ES-I3 (cell line): ENCODE results near the gene SLC1A1.

Source experiments
- H3K36me3 ChIP-seq: 2 replicates; pipeline ENCODE4 v1.6.1; 2013; ENCODE audit warnings: mild to moderate bottlenecking, low read length, control low read depth, moderate library complexity; ENCODE audit not compliant: insufficient read depth
- H3K4me1 ChIP-seq: 2 replicates; pipeline ENCODE4 v1.6.1; 2013; ENCODE audit warnings: mild to moderate bottlenecking, control low read depth, low read length; ENCODE audit not compliant: insufficient read depth
- H3K9ac ChIP-seq: 2 replicates; pipeline ENCODE4 v1.6.1; 2013; ENCODE audit warnings: low read depth, mild to moderate bottlenecking, low read length, moderate library complexity
- H3K9me3 ChIP-seq: 2 replicates; pipeline ENCODE4 v1.6.1; 2013; ENCODE audit warnings: mild to moderate bottlenecking, low read length, moderate library complexity; ENCODE audit not compliant: control insufficient read depth, insufficient read depth

The SLC1A1 gene

DNA sequence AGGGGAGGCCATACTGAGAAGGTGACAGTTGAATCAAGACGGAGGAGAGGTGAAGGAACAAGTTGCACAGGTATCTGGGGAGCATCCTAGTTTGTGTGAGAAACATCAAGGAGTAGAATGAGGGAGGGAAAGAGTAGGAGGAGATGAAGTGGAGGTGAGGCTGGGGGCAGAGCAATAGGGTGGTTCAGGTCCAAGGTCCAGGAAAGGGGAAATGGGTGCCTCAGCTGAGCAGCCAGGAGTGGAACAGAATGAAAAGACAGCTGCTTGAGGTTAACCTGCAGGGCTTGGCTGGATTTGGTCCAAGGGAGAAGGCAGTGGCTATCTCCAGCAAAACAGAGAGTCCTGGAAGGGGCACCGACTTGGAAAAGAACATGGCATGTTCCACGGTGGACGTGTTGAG is 5.3 kb downstream of the SLC1A1 start:
- no peaks in the 10 kb centered on the region for H3K36me3 ChIP-seq
- H3K4me1 ChIP-seq = peaks cover 9% of the 10 kb centered on the region
- no peaks in the 10 kb centered on the region for H3K9me3 ChIP-seq
- no peak overlapping the region for H3K9ac ChIP-seq

DNA sequence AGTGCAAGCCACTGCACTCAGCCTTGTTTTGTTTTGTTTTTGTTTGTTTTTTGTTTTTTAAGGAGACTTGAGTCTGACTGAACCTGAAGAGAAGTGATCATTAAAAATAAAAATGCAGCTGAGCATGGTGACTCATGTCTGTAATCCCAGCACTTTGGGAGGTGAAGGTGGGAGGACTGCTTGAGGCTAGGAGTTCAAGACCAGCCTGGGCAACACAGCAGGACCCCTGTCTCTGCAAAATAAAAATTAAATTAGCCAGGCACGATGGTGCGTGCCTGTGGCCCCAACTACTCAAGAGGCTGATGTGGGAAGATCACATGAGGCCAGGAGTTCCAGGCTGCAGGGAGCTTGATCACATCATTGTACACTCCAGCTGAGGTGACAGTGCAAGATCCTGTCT is 6.2 kb downstream of the SLC1A1 start:
- Histone ChIP-seq H3K9ac (no peak overlapping the region), H3K4me1 (peaks cover 9% of the 10 kb centered on the region), H3K36me3 (no peaks in the 10 kb centered on the region), H3K9me3 (no peaks in the 10 kb centered on the region)

DNA sequence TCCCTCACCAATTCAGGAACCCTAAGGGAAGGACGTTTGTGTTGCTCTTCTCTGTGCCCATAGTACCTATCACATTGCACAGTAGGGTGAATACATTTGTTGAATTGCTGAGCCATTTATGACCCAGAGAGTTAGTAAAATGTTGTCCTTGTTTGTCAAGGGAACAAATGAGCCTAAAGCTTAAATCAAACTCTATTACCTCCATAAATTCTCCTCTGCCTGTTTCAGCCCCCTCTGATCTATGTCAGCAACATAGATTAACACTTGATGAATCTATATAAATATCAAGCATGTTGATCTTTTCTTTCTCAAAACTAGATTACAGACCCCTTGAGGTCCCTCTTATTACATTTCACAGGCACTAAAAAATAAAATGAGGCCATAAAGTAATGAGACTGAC is 7.1 kb downstream of the SLC1A1 start:
- Histone ChIP-seq H3K9ac (no peak overlapping the region), H3K9me3 (no peaks in the 10 kb centered on the region), H3K36me3 (no peaks in the 10 kb centered on the region), H3K4me1 (peaks cover 4% of the 10 kb centered on the region; the same call in 1 of the 2 replicates)

DNA sequence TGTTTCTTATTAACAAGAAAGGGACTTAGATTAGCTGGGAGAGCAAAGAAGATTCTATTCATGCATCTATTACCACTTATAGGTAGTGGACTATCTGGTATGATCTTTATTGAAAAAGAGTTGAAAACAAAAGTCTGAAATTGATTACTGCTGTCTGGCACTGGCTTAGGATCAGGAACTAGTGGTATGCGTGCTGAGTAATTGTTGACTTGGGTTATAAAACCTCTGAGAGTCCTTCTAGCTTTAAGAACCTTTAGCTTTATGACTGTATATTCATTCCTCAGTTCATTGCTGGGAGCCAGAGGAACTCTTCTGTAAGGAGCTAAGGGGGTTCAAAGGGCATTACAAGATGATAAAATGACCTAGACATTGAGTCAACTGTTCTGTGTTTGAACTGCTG is 7.6 kb downstream of the SLC1A1 start:
- H3K4me1 ChIP-seq = peaks cover 4% of the 10 kb centered on the region; the same call in 1 of the 2 replicates
- H3K9me3 ChIP-seq = no peaks in the 10 kb centered on the region
- H3K9ac ChIP-seq = no peak overlapping the region
- H3K36me3 ChIP-seq = no peaks in the 10 kb centered on the region

DNA sequence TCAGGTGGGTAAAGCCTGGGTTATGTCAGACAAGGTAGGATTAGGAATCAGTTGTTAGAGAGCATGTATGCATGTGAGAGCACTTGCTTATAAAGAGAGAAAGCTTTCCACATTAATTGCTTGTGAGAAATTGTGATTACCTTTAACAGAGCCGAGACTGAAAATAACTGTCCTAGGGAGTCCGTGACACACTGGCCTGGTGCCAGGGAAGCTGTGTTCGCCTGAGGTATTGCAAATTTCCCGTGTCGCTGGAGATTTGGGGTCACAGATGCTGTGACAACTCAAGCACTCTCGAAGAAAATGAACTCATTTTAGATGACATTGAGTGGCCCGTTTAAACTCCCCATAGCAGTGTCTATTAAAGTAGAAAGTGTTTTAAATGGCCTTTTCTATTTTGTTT is 9.6 kb downstream of the SLC1A1 start:
- H3K36me3 ChIP-seq = no peaks in the 10 kb centered on the region
- H3K4me1 ChIP-seq = peaks cover 2% of the 10 kb centered on the region; the same call in 1 of the 2 replicates
- no peaks in the 10 kb centered on the region for H3K9me3 ChIP-seq
- H3K9ac ChIP-seq = no peak overlapping the region

DNA sequence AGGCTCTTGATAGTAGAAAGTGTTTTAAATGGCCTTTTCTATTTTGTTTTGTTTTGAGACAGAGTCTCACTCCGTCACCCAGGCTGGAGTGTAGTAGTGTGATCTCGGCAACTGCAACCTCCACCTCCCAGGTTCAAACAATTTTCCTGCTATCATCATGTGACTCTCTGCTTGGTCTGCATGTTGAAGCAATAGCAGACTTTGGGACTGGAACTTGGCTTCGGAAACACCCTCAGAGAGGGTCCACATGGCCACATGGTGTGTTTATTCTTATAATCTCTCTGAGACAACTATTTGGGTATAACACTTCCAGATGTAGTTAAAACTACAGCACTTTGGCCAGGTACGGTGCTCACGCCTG is 10.9 kb downstream of the SLC1A1 start:
- Histone ChIP-seq H3K4me1 (no peaks in the 10 kb centered on the region), H3K9me3 (no peaks in the 10 kb centered on the region), H3K36me3 (no peaks in the 10 kb centered on the region), H3K9ac (no peak overlapping the region)

DNA sequence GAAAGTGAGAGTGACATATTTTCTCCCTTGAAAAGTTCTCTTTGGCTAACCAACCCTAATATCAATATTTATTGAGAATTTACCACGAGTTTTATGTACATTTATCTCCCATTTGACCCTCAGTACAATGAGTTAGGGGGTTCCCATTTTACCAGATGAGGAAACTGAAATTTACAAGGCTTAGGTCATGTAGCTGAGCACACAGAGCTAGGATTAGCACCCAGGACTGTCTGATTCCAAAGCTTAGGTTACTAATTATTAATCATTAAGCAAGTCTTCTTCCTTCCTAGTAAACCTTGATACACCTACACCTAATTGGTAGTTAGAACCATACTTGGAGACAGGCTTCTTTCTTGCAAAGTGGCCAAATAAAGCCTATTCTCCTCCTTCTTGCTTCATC is 12.2 kb downstream of the SLC1A1 start:
- H3K9ac ChIP-seq = no peak overlapping the region
- no peaks in the 10 kb centered on the region for H3K36me3 ChIP-seq
- H3K9me3 ChIP-seq = no peaks in the 10 kb centered on the region
- H3K4me1 ChIP-seq = no peaks in the 10 kb centered on the region

DNA sequence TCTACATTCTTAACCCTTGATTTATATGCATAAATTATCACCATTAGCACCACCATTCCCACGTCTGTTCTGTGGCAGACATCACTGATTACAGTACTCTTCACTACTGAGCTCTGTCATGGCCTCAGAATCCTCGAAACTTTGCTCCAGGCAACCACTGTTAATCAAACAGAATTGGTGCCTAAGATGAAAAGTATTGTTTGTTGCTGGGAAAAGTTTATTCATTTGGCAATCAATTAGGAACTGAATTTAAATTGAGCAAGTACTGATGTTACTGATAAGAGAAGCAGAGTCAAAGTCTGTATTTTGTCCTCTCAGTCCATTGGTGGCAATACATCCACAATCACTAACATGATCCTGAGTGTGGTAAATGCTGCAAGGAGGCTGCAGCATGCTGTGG is 12.8 kb downstream of the SLC1A1 start:
- no peaks in the 10 kb centered on the region for H3K9me3 ChIP-seq
- H3K4me1 ChIP-seq = no peaks in the 10 kb centered on the region
- no peaks in the 10 kb centered on the region for H3K36me3 ChIP-seq
- H3K9ac ChIP-seq = no peak overlapping the region

DNA sequence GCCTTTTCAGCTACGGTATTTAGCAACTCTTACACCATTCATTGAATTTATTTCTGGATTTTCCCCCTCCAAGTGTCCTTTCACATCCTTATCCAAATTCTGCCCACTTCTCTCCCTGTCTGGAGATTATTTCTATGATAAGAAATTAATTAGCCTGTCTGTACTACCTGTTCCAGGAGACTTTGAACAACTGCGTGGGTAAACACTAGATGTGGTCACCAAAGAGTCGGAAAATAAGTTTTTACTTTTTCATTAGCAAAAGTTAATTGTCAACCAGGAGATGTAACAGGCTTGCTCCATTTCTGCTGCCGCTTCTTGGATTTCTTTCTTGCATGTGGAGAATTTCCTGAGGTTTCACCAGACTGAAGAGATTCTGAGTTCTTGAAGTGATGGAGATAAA is 14.0 kb downstream of the SLC1A1 start:
- H3K4me1 ChIP-seq = no peaks in the 10 kb centered on the region
- no peaks in the 10 kb centered on the region for H3K36me3 ChIP-seq
- no peaks in the 10 kb centered on the region for H3K9me3 ChIP-seq
- no peak overlapping the region for H3K9ac ChIP-seq

DNA sequence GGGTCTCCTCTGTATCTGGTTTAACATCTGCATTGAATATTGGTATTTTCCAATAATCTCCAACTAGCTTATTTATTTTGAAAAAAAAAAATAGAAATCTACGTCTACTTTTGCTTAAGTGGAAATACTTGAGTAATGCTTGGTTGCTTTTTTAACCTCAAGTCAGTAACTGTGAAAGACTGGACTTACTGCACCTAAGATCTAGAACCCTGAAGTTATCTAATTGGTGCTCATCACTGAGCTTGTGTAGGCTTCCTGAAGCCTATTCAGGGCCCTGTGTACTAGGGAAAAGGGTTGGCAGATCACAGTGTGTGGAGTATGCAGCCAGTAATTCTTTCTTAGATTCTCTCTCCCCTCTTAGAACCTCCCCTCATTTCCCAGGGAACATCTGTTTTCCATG is 16.2 kb downstream of the SLC1A1 start:
- no peaks in the 10 kb centered on the region for H3K9me3 ChIP-seq

DNA sequence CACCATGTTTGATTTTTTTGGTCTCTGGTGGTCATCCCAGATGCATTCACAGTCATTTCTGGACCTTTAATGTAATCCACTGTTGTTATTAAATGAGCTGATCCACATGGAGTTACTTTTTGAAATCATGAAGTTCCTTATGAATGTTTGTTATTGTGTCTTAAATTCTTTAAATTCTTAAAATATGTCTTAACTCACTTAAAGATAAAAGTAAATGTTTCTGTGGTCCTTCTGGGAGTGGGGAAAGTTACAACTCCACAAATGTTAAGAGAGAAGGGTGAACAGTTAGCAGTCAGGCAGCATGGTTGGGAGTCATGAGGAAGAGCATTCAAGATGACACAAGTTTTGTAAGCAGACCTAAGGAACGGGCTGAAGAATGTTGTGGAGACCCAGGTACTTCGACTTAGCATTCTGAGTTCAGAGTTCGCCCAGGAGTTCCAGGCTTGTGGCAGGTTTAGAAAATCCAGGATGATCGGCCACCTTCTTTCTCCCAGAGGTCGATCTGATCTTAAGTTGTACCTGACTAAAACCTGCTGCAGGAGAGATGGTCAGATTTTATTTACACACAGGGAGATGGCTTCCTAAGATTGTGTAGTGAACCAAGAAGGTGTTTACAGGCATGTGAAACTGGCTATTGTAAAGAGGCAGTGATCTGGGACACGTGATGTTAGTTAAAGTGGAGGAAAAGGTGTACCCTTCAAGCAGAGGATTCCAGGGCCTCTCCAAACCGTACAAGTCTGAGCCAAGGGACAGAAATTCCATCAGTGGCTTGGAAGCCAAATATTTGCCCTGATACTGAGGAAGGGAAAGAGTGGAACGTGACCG is 17.2 kb downstream of the SLC1A1 start:
- H3K9me3 ChIP-seq = no peaks in the 10 kb centered on the region
- H3K9ac ChIP-seq = no peak overlapping the region
- no peaks in the 10 kb centered on the region for H3K4me1 ChIP-seq
- H3K36me3 ChIP-seq = no peaks in the 10 kb centered on the region

More for the DNA sequence above, 16.2 kb downstream of the SLC1A1 start:
- Histone ChIP-seq H3K4me1 (no peaks in the 10 kb centered on the region), H3K9ac (no peak overlapping the region), H3K36me3 (no peaks in the 10 kb centered on the region)

DNA sequence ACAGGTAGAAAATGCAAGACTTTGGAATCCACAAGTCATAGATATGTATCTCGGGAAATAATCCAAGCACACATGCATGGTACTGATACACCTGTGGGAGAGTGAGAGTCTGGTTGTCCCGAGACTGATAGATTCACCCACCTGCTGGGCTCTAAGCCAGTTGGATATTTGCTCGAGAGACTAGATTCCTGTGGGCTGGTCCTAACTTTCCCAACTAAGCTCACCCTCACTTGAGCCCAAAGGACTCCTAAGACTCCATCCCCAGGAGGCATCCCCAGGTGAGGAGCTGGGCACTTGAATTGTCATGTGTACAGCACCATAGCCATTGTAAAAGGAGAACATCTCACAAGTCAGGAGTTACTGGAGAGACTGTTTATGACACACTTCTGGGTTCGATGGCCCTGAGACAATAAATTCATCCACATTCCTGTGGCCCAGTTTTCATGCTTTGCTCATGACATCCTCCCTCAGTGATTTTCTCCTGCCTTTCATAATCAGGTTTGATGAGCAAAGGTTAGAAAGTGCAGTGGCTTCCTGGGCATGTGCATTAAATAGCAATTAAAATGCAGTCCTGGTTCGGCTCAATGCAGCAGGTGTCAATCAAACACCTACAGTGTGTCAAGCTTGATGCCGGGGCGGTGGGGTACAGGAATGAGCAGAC is 18.1 kb downstream of the SLC1A1 start:
- H3K4me1 ChIP-seq = no peaks in the 10 kb centered on the region
- H3K9ac ChIP-seq = no peak overlapping the region
- no peaks in the 10 kb centered on the region for H3K9me3 ChIP-seq
- H3K36me3 ChIP-seq = no peaks in the 10 kb centered on the region

DNA sequence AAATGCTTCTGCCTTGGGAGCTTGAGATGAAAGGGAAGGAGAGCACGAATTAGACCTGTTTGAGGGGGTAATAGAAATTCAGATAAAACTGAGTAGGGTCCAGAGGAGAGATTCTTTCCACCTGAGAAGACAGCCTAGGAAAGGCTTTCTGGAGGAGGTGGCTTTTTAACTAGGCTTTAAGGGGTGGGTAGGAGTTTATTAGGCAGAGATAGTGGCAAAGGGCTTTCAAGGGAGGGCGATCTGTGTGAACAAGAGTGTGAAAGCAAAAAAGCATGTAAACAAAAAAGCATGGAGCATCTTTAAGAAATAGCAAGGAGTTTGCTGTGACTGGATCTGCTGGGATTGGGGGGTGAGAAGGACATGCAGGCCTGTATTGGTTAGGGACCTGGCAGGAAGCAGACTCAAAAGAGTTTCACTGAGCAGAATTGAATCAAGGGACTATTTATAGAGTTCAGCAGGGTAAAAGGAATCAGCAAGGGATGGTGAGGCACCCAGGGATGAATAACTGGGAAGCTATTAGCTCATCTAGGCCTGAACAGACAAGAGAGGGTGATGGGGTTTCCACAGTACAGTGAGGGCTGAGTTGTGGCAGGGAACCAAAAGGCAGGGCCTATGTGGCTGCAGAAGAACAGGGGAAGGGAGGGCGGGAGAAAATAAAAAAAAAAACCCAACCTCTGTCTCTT is 18.8 kb downstream of the SLC1A1 start:
- H3K9me3 ChIP-seq = no peaks in the 10 kb centered on the region
- no peak overlapping the region for H3K9ac ChIP-seq
- H3K36me3 ChIP-seq = no peaks in the 10 kb centered on the region
- peaks cover under 1% of the 10 kb centered on the region; the same call in 1 of the 2 replicates for H3K4me1 ChIP-seq

DNA sequence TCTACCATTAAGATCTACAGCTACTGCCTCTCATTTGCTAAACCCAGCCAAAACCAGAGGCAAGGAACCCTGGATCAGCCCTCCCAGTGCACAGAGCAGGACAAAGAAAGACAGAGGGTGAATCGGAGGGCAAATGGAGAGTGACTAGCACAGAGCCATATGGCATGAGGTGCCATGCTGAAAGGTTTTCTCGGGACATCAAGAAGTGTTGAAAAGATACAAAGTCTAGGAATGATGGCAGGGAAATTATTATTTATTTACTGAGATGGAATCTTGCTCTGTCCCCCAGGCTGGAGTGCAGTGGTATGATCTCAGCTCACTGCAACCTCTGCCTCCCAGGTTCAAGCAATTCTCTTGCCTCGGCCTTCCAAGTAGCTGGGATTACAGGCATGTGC is 19.3 kb downstream of the SLC1A1 start:
- no peaks in the 10 kb centered on the region for H3K36me3 ChIP-seq
- H3K4me1 ChIP-seq = peaks cover 5% of the 10 kb centered on the region; the same call in 1 of the 2 replicates
- no peak overlapping the region for H3K9ac ChIP-seq
- no peaks in the 10 kb centered on the region for H3K9me3 ChIP-seq
